Endothelial cell of umbilical vein (primary cell): ENCODE results near the gene LAMC3. TPM values are rescaled to one million over a fixed set of nuclear protein-coding genes. Genes with fewer than 3 reads are reported as not detected.
"Not testable (repeated sequence)": the region's sequence is repeated elsewhere in the genome, so short reads cannot be mapped to it uniquely, and the experiment has no call there.

Experiments used
- BruUV-seq: library from RNA; stranded (reverse); fragments of 400-500 nt; replicated peaks from 2 replicates; lab custom pipeline; 2021; lab: Mats Ljungman, UMichigan
- CTCF ChIA-PET: fragments of 300-600, 350-600 bp; sonication (Branson Sonifier 250); formaldehyde crosslinking; loops from one replicate; lab custom pipeline; 2021; ENCODE audit warnings: antibody characterized with exemption, inconsistent platforms; lab: Charles Lee
- POLR2A ChIA-PET: fragments of 300-600, 350-600 bp; sonication (Branson Sonifier 250); formaldehyde crosslinking; loops from one replicate; lab custom pipeline; 2021; ENCODE audit warnings: antibody characterized with exemption, inconsistent platforms; lab: Charles Lee
- DNase-seq: peaks from one replicate; pipeline ENCODE4 v3.0.0-alpha.2; 2011; ENCODE audit warnings: low read depth, low spot score
- FAIRE-seq: peaks from 2 replicates; lab custom pipeline; 2011; peaks lifted over from hg19 to GRCh38; lab: Jason Lieb, UNC
- H2AFZ ChIP-seq: 2 replicates; pipeline ENCODE4 v1.6.0; 2012; ENCODE audit warnings: low read depth, low read length, control low read depth, inconsistent platforms
- H3K27ac ChIP-seq: 2 replicates; pipeline ENCODE4 v1.5.1; 2011; ENCODE audit warnings: low read depth, mild to moderate bottlenecking, control low read depth, low read length, moderate library complexity; ENCODE audit not compliant: insufficient read depth
- H3K27me3 ChIP-seq, 2 experiments: 2 replicates each; pipeline versions ENCODE4 v1.6.0 to v1.6.1; 2011; ENCODE audit warnings: low read length in 2 of 2, mixed read lengths in 1 of 2; ENCODE audit not compliant: control insufficient read depth in 2 of 2, insufficient read depth in 2 of 2
- H3K36me3 ChIP-seq, 2 experiments: 2 replicates in 1 of 2; 3 replicates in 1 of 2; pipeline ENCODE4 v1.5.1; 2011; ENCODE audit warnings: low read length in 2 of 2, mild to moderate bottlenecking in 1 of 2, moderate library complexity in 1 of 2; ENCODE audit not compliant: control insufficient read depth in 2 of 2, insufficient read depth in 2 of 2; ENCODE audit errors: extremely low read depth in 1 of 2
- H3K4me1 ChIP-seq: 3 replicates; pipeline ENCODE4 v1.5.1; 2011; ENCODE audit warnings: mild to moderate bottlenecking, low read length; ENCODE audit not compliant: control insufficient read depth, insufficient read depth; ENCODE audit errors: extremely low read depth
- H3K4me2 ChIP-seq: 2 replicates; pipeline ENCODE4 v1.6.1; 2011; ENCODE audit warnings: low read length, control low read depth, mixed read lengths; ENCODE audit not compliant: insufficient read depth
- H3K4me3 ChIP-seq, 3 experiments: fragments of 200-600 bp in 1 of 3; sonication (generic), shearing (Covaris generic) in 1 of 3; replicated peaks in 1 of 3; 2 replicates each; pipeline ENCODE4 v1.5.1; 2011 to 2016; ENCODE audit warnings: control low read depth in 3 of 3, low read length in 3 of 3, mild to moderate bottlenecking in 2 of 3, inconsistent platforms in 1 of 3, low read depth in 1 of 3, moderate library complexity in 1 of 3; ENCODE audit not compliant: insufficient read depth in 1 of 3
- H3K79me2 ChIP-seq: 2 replicates; pipeline ENCODE4 v1.6.0; 2012; ENCODE audit warnings: low read length, inconsistent platforms; ENCODE audit not compliant: control insufficient read depth, insufficient read depth
- H3K9ac ChIP-seq: replicated peaks from 2 replicates; pipeline ENCODE3; 2011; ENCODE audit warnings: low read length, control low read depth; ENCODE audit not compliant: insufficient read depth; ENCODE audit errors: extremely low read depth
- H3K9me1 ChIP-seq: replicated peaks from 3 replicates; pipeline ENCODE4 v1.6.0; 2011; ENCODE audit warnings: mild to moderate bottlenecking, low read length; ENCODE audit not compliant: control insufficient read depth, insufficient read depth; ENCODE audit errors: extremely low read depth
- H3K9me3 ChIP-seq: replicated peaks from 2 replicates; pipeline ENCODE4 v1.5.1; 2012; ENCODE audit warnings: low read length, inconsistent platforms; ENCODE audit not compliant: control insufficient read depth, insufficient read depth
- H4K20me1 ChIP-seq: replicated peaks from 2 replicates; pipeline ENCODE3; 2011; ENCODE audit warnings: mild to moderate bottlenecking, low read length; ENCODE audit not compliant: control insufficient read depth, insufficient read depth; ENCODE audit errors: extremely low read depth
- EZH2 ChIP-seq: IDR thresholded peaks from 2 replicates; pipeline ENCODE4 v1.6.1; 2012; ENCODE audit warnings: borderline replicate concordance, low read depth, mild to moderate bottlenecking, moderate library complexity, low read length, inconsistent platforms; ENCODE audit not compliant: severe bottlenecking
- FOS ChIP-seq: IDR thresholded peaks from 2 replicates; pipeline ENCODE4 v1.6.1; 2011; ENCODE audit warnings: mild to moderate bottlenecking, low read length, moderate library complexity, borderline replicate concordance; ENCODE audit not compliant: insufficient read depth
- GATA2 ChIP-seq: IDR thresholded peaks from 2 replicates; pipeline ENCODE4 v1.7.0; 2011; ENCODE audit warnings: low read depth, mild to moderate bottlenecking, moderate library complexity, mixed read lengths, low read length; ENCODE audit not compliant: insufficient read length, insufficient read depth
- dilution Hi-C: fragments of 300-500 bp; cut with MboI; formaldehyde crosslinking; loops from one replicate; pipeline ENCODE4 v1.15.0; 2019; ENCODE audit warnings: low sequenced_read_pairs; ENCODE audit not compliant: extremely low pct_ligation_motif_present
- intact Hi-C: fragments of 100-400 bp; cut with micrococcal nuclease; formaldehyde crosslinking; loops from one replicate; pipeline ENCODE4 v1.10.0; 2022
- polyA plus RNA-seq, 4 experiments: library from polyadenylated mRNA; depleted of rRNA in 3 of 4; stranded (reverse) in 3 of 4; unstranded in 1 of 4; fragments of >200 nt; gene quantifications; 2 replicates each; pipeline versions ENCODE4 v1.2.1 to v1.2.3, GENCODE V29; 2011 to 2012; ENCODE audit warnings: missing spikeins in 1 of 4
- total RNA-seq: library from RNA; stranded (reverse); gene quantifications from 2 replicates; pipeline ENCODE4 v1.2.3, GENCODE V29; 2021

LAMC3 gene
- total and polyA plus RNA-seq, 2 donors (not counting 3 experiments of a cell fraction or from before 2014, with no cell fraction given) = 0.18 to 0.38 TPM

- H3K4me1 ChIP-seq, BruUV-seq, dilution Hi-C loops, H3K4me2 ChIP-seq, H2AFZ ChIP-seq, FAIRE-seq, H3K4me3 ChIP-seq, H3K9ac ChIP-seq, intact Hi-C loops, POLR2A ChIA-PET, H4K20me1 ChIP-seq, H3K36me3 ChIP-seq, H3K9me1 ChIP-seq, DNase-seq, H3K9me3 ChIP-seq, H3K27ac ChIP-seq, H3K79me2 ChIP-seq: not testable (repeated sequence)
- CTCF ChIA-PET = interaction anchor here (0.8 to 10.2 kb wide), 6 partner anchors 16 to 300 kb away, joined by 3 to 181 read pairs (median 26); no protein-coding TSS in a partner anchor
- H3K27me3 ChIP-seq = peaks cover 5 to 13% of the 10 kb centered on the region in 2 experiments
These were observed 8.4 kb upstream of the LAMC3 start for GRCh38 chr9:131000526-131000925.

DNA sequence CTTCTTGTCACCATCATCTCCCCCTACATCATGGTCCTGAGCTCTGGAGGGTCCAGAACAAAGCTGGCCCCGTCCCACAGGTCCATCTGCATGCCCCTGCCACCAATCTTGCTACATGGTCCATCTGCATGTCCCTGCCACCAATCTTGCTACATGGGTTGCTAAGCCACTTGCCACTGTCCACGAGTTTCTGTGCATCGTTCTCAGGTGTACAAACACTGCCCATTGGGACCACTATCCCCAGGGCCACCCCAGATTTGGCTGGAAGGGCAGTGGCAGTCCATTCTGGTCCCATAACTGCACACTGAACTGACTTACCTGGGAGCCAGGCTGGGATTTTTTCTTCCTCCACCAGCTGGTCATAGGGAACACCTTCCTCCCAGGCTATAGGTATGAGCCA, 8.0 kb upstream of the LAMC3 start:
- Histone ChIP-seq H3K4me2 (no peak overlapping the region), H3K36me3 (no peaks in the 10 kb centered on the region), H3K9me1 (no peaks in the 10 kb centered on the region), H3K9me3 (no peaks in the 10 kb centered on the region), H3K4me3 (no peak overlapping the region), H2AFZ (no peak overlapping the region), H3K79me2 (no peaks in the 10 kb centered on the region), H3K27me3 (peaks cover 5 to 13% of the 10 kb centered on the region in 2 experiments), H3K9ac (no peak overlapping the region), H3K27ac (no peak overlapping the region), H3K4me1 (no peaks in the 10 kb centered on the region), H4K20me1 (no peaks in the 10 kb centered on the region)
- no peak for DNase-seq
- BruUV-seq = no TSS peak
- TF ChIP-seq GATA2 (no peak), FOS (no peak), EZH2 (no peak)
- intact Hi-C loops (no loop called here), dilution Hi-C loops (no loop called here)
- POLR2A ChIA-PET = no interaction called here
- CTCF ChIA-PET = interaction anchor here (1.2 to 10.2 kb wide), 4 partner anchors 10 to 301 kb away, joined by 3 to 181 read pairs (median 40); no protein-coding TSS in a partner anchor
- FAIRE-seq = no peak
